Breast epithelium (tissue), 4 donors: ENCODE results near the gene BRDT. TPM values are rescaled to one million over a fixed set of nuclear protein-coding genes. Genes with fewer than 3 reads are reported as not detected.

ENCODE experiments used
- DNase-seq, 2 donors: peaks; one replicate each; pipeline ENCODE4 v3.0.0-alpha.2; 2019; ENCODE audit warnings: low spot score in 2 of 2
- H3K27ac ChIP-seq, 2 donors: fragments of 200-600 bp; sonication (generic) in 1 of 2; one replicate each; pipeline ENCODE4 v1.5.1; 2016 to 2019; ENCODE audit warnings: mild to moderate bottlenecking in 1 of 2
- H3K27me3 ChIP-seq, 2 donors: fragments of 200-600 bp; sonication (generic) in 1 of 2; one replicate each; pipeline versions ENCODE4 v1.5.1 to v1.6.0; 2017 to 2019; ENCODE audit warnings: control low read depth in 1 of 2, mild to moderate bottlenecking in 1 of 2
- H3K36me3 ChIP-seq: fragments of 200-600 bp; one replicate; pipeline ENCODE4 v1.5.1; 2019
- H3K4me1 ChIP-seq, 2 donors: fragments of 200-600 bp; sonication (generic); one replicate each; pipeline ENCODE4 v1.5.1; 2016 to 2019; ENCODE audit warnings: control low read depth in 1 of 2
- H3K4me3 ChIP-seq, 3 donors: fragments of 200-600 bp; sonication (generic); 1 replicate in 2 of 3; 2 replicates in 1 of 3; pipeline ENCODE4 v1.5.1; 2016 to 2019; ENCODE audit warnings: mild to moderate bottlenecking in 3 of 3, moderate library complexity in 2 of 3
- H3K9me3 ChIP-seq, 2 donors: fragments of 200-600 bp; sonication (generic) in 1 of 2; one replicate each; pipeline ENCODE4 v1.5.1; 2016 to 2019; ENCODE audit warnings: control low read depth in 1 of 2
- POLR2A ChIP-seq: fragments of 450-650 bp; IDR thresholded peaks from one replicate; pipeline ENCODE4 v1.6.1; 2016; ENCODE audit warnings: antibody characterized with exemption, mild to moderate bottlenecking, moderate library complexity
- POLR2AphosphoS5 ChIP-seq, 3 donors: sonication (generic); formaldehyde crosslinking; IDR thresholded peaks; one replicate each; pipeline ENCODE4 v1.6.1; 2017; ENCODE audit warnings: antibody characterized with exemption in 3 of 3
- intact Hi-C: fragments of 100-400 bp; cut with DNase I; formaldehyde crosslinking; loops from one replicate; pipeline ENCODE4 v1.15.1; 2023; ENCODE audit warnings: low total_unique reads
- total RNA-seq, 3 donors: library from RNA; depleted of rRNA; stranded (reverse); fragments of >200 nt; gene quantifications; one replicate each; pipeline ENCODE4 v1.1.0, GENCODE V29; 2016
- TF ChIP-seq, protein P1 (sequence below), 3 donors: fragments of 450-650 bp; IDR thresholded peaks; one replicate each; pipeline ENCODE4 v1.5.1; 2016 to 2017; ENCODE audit warnings: antibody characterized with exemption in 3 of 3, mild to moderate bottlenecking in 3 of 3, moderate library complexity in 3 of 3

BRDT gene
- total RNA-seq, 3 donors from 2014 or later, result 0.29 TPM; not detected in 2

- Histone ChIP-seq H3K4me1 (no peaks in the 10 kb centered on the region), H3K4me3 (no peak overlapping the region), H3K36me3 (no peaks in the 10 kb centered on the region), H3K27ac (no peak overlapping the region), H3K9me3 (no peaks in the 10 kb centered on the region), H3K27me3 (no peaks in the 10 kb centered on the region)
- intact Hi-C loops, result no loop called here
- DNase-seq, result no peak
- TF ChIP-seq, protein P1, sequence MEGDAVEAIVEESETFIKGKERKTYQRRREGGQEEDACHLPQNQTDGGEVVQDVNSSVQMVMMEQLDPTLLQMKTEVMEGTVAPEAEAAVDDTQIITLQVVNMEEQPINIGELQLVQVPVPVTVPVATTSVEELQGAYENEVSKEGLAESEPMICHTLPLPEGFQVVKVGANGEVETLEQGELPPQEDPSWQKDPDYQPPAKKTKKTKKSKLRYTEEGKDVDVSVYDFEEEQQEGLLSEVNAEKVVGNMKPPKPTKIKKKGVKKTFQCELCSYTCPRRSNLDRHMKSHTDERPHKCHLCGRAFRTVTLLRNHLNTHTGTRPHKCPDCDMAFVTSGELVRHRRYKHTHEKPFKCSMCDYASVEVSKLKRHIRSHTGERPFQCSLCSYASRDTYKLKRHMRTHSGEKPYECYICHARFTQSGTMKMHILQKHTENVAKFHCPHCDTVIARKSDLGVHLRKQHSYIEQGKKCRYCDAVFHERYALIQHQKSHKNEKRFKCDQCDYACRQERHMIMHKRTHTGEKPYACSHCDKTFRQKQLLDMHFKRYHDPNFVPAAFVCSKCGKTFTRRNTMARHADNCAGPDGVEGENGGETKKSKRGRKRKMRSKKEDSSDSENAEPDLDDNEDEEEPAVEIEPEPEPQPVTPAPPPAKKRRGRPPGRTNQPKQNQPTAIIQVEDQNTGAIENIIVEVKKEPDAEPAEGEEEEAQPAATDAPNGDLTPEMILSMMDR (IDR thresholded peaks at IDR 0.05), result no peak
- TF ChIP-seq POLR2A, result no peak
- TF ChIP-seq POLR2AphosphoS5 (IDR thresholded peaks at IDR 0.05), result no peak
These were observed 33.2 kb upstream of the BRDT start for GRCh38 chr1:91916046-91916445.

GRCh38 chr1:91916811-91917460 is 32.3 kb upstream of the BRDT start:
- no peak overlapping the region for H3K27ac ChIP-seq
- no peaks in the 10 kb centered on the region for H3K27me3 ChIP-seq
- no peaks in the 10 kb centered on the region for H3K36me3 ChIP-seq
- DNase-seq, result no peak
- intact Hi-C loops, result no loop called here
- no peaks in the 10 kb centered on the region for H3K9me3 ChIP-seq
- no peak for TF ChIP-seq POLR2A
- TF ChIP-seq POLR2AphosphoS5 (IDR thresholded peaks at IDR 0.05), result no peak
- TF ChIP-seq, protein P1 (IDR thresholded peaks at IDR 0.05), result no peak
- H3K4me3 ChIP-seq, result no peak overlapping the region
- no peaks in the 10 kb centered on the region for H3K4me1 ChIP-seq

DNA sequence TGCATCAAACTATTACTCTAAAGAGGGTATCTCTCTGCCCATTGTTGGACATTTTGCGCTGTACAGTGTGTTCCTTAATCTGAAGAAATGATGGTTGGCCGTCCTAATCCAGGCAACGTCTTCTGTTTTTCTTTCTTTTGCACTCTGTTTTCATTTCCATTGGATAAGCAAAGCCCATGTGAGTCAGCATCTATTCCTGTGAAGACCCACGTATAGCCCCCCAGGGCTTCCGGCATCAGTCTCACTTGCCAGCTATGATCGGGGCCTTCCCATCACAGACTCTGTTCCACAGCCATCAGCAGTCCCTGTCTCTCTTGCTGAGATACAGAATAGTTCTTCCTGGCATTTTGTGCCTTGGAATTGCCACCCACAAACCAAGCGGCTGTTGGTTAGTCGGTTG is 29.2 kb upstream of the BRDT start:
- Histone ChIP-seq H3K4me1 (no peaks in the 10 kb centered on the region), H3K36me3 (no peaks in the 10 kb centered on the region), H3K27me3 (no peaks in the 10 kb centered on the region), H3K4me3 (no peak overlapping the region), H3K9me3 (no peaks in the 10 kb centered on the region), H3K27ac (no peak overlapping the region)
- intact Hi-C loops, result loop anchor here (10.0 kb wide), 1 partner anchor 635 kb away; no protein-coding TSS in a partner anchor
- no peak for DNase-seq
- TF ChIP-seq POLR2AphosphoS5 (IDR thresholded peaks at IDR 0.05) (no peak), POLR2A (no peak)
- TF ChIP-seq, protein P1 (IDR thresholded peaks at IDR 0.05), result no peak

DNA sequence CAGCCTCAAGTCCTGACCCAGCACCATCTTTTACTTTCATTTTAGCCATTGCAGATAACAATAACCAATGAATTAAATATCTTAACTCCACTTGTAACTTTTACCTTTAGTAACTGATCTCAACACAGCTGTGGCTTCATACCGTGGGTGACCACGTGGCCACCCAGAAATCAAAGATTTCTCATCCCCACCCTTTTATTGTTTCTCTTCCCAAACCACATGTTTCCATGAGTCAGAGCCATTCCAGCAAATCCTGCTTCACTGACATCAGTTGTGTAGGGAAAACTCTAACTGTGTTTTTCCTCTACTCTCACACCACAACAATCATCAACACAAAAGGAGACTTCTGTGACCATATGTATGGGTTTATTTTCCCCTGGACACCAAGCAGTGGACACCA is 25.1 kb upstream of the BRDT start:
- intact Hi-C loops, result loop anchor here (10.0 kb wide), 1 partner anchor 639 kb away; no protein-coding TSS in a partner anchor
- no peak for DNase-seq

More for the DNA sequence above, 25.1 kb upstream of the BRDT start:
- Histone ChIP-seq H3K4me3 (no peak overlapping the region), H3K27ac (no peak overlapping the region), H3K36me3 (no peaks in the 10 kb centered on the region), H3K4me1 (no peaks in the 10 kb centered on the region), H3K9me3 (no peaks in the 10 kb centered on the region), H3K27me3 (no peaks in the 10 kb centered on the region)
- TF ChIP-seq POLR2A (no peak), POLR2AphosphoS5 (IDR thresholded peaks at IDR 0.05) (no peak)
- TF ChIP-seq, protein P1 (IDR thresholded peaks at IDR 0.05), result no peak
